Breast epithelium (tissue), 3 donors: ENCODE results near the gene SRGN.

Experiments used
- POLR2A ChIP-seq: fragments of 450-650 bp; IDR thresholded peaks from one replicate; pipeline ENCODE4 v1.6.1; 2016; ENCODE audit warnings: antibody characterized with exemption, mild to moderate bottlenecking, moderate library complexity
- POLR2AphosphoS5 ChIP-seq, 3 donors: sonication (generic); formaldehyde crosslinking; IDR thresholded peaks; one replicate each; pipeline ENCODE4 v1.6.1; 2017; ENCODE audit warnings: antibody characterized with exemption in 3 of 3
- TF ChIP-seq, protein P1 (sequence below), 3 donors: fragments of 450-650 bp; IDR thresholded peaks; one replicate each; pipeline ENCODE4 v1.5.1; 2016 to 2017; ENCODE audit warnings: antibody characterized with exemption in 3 of 3, mild to moderate bottlenecking in 3 of 3, moderate library complexity in 3 of 3

DNA sequence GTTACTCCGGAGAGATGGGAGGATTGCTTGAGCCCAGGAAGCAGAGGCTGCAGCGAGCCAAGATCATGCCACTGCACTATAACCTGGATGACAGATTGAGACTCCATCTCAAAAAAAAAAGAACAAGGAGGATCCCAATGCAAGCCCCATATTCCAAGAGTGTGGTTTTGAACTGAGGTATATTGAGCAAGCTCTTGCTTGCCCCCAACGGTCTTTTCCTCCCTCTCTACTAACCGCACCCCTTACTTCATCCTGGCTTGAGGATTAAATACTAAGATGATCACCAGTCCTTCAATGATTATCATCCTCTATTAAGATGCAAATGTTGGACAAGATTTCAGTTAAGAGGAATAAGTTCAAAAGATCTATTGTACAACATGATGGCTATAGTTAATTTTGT lies 12.5 kb upstream of the SRGN start:
- TF ChIP-seq, protein P1, sequence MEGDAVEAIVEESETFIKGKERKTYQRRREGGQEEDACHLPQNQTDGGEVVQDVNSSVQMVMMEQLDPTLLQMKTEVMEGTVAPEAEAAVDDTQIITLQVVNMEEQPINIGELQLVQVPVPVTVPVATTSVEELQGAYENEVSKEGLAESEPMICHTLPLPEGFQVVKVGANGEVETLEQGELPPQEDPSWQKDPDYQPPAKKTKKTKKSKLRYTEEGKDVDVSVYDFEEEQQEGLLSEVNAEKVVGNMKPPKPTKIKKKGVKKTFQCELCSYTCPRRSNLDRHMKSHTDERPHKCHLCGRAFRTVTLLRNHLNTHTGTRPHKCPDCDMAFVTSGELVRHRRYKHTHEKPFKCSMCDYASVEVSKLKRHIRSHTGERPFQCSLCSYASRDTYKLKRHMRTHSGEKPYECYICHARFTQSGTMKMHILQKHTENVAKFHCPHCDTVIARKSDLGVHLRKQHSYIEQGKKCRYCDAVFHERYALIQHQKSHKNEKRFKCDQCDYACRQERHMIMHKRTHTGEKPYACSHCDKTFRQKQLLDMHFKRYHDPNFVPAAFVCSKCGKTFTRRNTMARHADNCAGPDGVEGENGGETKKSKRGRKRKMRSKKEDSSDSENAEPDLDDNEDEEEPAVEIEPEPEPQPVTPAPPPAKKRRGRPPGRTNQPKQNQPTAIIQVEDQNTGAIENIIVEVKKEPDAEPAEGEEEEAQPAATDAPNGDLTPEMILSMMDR (IDR thresholded peaks at IDR 0.05): no peak
- TF ChIP-seq POLR2A: no peak
- TF ChIP-seq POLR2AphosphoS5 (IDR thresholded peaks at IDR 0.05): no peak
